Amniotic stem cell (primary cell): ENCODE results near the gene SHKBP1.

ENCODE experiments used
- DNase-seq: peaks from one replicate; lab custom pipeline; 2025; lab: John Stamatoyannopoulos, UW

Gene SHKBP1

DNA sequence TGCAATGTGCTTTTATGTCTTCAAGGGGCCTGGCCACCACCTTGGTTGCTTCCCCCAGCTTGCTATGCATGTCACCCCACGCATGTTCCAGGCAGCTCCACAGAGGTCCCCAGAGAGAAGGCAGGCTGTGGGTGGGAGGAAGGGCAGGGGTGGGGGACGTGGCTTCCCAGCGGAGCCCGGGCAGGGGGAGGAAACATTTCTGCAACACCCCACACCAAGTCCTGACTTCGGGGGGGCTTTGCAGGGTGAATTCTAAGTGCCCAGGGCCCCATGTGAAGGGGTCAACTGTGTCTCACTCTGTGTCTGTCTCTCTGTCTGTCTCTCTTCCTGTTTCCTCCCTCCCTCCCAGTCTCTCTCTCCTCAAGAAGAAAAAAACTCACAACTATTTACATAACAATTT lies 64.1 kb downstream of the SHKBP1 start:
- DNase-seq, result no peak
